Gastroesophageal sphincter (tissue), 4 donors: ENCODE data around the gene SUPT3H. TPM values are rescaled to one million over a fixed set of nuclear protein-coding genes. Genes with fewer than 3 reads are reported as not detected.

Experiments
- ATAC-seq: fragments of 150-250 bp; one replicate; pipeline ENCODE4 v1.9.1; 2016; ENCODE audit warnings: mild to moderate bottlenecking, moderate library complexity
- H3K27ac ChIP-seq, 4 donors: fragments of 200-600 bp; sonication (generic) in 3 of 4; 1 replicate in 3 of 4; 2 replicates in 1 of 4; pipeline ENCODE4 v1.5.1; 2016 to 2019
- H3K27me3 ChIP-seq: fragments of 200-600 bp; sonication (generic); one replicate; pipeline ENCODE4 v1.5.1; 2019
- H3K36me3 ChIP-seq, 2 donors: fragments of 200-600 bp; sonication (generic); one replicate each; pipeline ENCODE4 v1.5.1; 2019; ENCODE audit warnings: control low read depth in 1 of 2
- H3K4me1 ChIP-seq, 3 donors: fragments of 200-600 bp; sonication (generic); 1 replicate in 2 of 3; 2 replicates in 1 of 3; pipeline ENCODE4 v1.5.1; 2016 to 2019; ENCODE audit warnings: control low read depth in 2 of 3
- H3K4me3 ChIP-seq, 2 donors: fragments of 200-600 bp; sonication (generic); one replicate each; pipeline ENCODE4 v1.5.1; 2019; ENCODE audit warnings: mild to moderate bottlenecking in 1 of 2, moderate library complexity in 1 of 2
- H3K9me3 ChIP-seq, 3 donors: fragments of 200-600 bp; sonication (generic); one replicate each; pipeline ENCODE4 v1.5.1; 2017 to 2019; ENCODE audit warnings: control low read depth in 2 of 3
- CTCF ChIP-seq, 4 experiments: fragments of 200-600 bp in 2 of 4; fragments of 450-650 bp in 2 of 4; sonication (generic) in 1 of 4; IDR thresholded peaks; one replicate each; pipeline ENCODE4 v1.5.1; 2017 to 2019; ENCODE audit warnings: antibody characterized with exemption in 4 of 4, mild to moderate bottlenecking in 2 of 4, moderate library complexity in 2 of 4
- EP300 ChIP-seq: sonication (generic); formaldehyde crosslinking; IDR thresholded peaks from one replicate; pipeline ENCODE4 v1.6.1; 2017; ENCODE audit warnings: antibody characterized with exemption, mild to moderate bottlenecking
- POLR2A ChIP-seq, 2 donors: fragments of 450-650 bp; IDR thresholded peaks; one replicate each; pipeline ENCODE4 v1.6.1; 2017; ENCODE audit warnings: antibody characterized with exemption in 2 of 2, mild to moderate bottlenecking in 2 of 2, moderate library complexity in 1 of 2
- POLR2AphosphoS5 ChIP-seq: sonication (generic); formaldehyde crosslinking; IDR thresholded peaks from one replicate; pipeline ENCODE4 v1.6.1; 2017; ENCODE audit warnings: antibody characterized with exemption
- WGBS, 2 donors: methylation state at CpG; one replicate each; pipeline ENCODE4 v1.1.5; 2018; ENCODE audit warnings: low coverage in 1 of 2; 5-methylcytosine and 5-hydroxymethylcytosine counted together
- total RNA-seq, 4 donors: library from RNA; depleted of rRNA; stranded (reverse); fragments of >200 nt; gene quantifications; one replicate each; pipeline ENCODE4 v1.1.0, GENCODE V29; 2016

The SUPT3H gene
- total RNA-seq, 4 donors from 2014 or later, result 3.6 to 13.1 (median 7.6) TPM

GRCh38 chr6:45086360-45087084, 291.2 kb downstream of the SUPT3H start:
- Histone ChIP-seq H3K4me3 (no peak overlapping the region), H3K4me1 (no peaks in the 10 kb centered on the region), H3K9me3 (no peaks in the 10 kb centered on the region), H3K27me3 (no peaks in the 10 kb centered on the region), H3K27ac (no peak overlapping the region), H3K36me3 (no peaks in the 10 kb centered on the region)
- WGBS, 2 donors, result 74 to 76% methylated on average over 5 of the region's 5 CpGs
- no peak for TF ChIP-seq POLR2AphosphoS5
- TF ChIP-seq POLR2A (IDR thresholded peaks at IDR 0.05), result no peak
- ATAC-seq, result no peak

- Histone ChIP-seq H3K27ac (no peak overlapping the region), H3K4me3 (no peak overlapping the region), H3K36me3 (no peaks in the 10 kb centered on the region), H3K9me3 (peaks cover 0 to 2% (median 0%) of the 10 kb centered on the region in 3 donors), H3K27me3 (no peaks in the 10 kb centered on the region), H3K4me1 (no peaks in the 10 kb centered on the region)
- 70 to 100% methylated on average over 1 to 3 of the region's 3 CpGs for WGBS, 2 donors
- no peak for ATAC-seq
- TF ChIP-seq CTCF (IDR thresholded peaks at IDR 0.05) (no peak), EP300 (no peak), POLR2AphosphoS5 (no peak), POLR2A (IDR thresholded peaks at IDR 0.05) (no peak)
These were observed 293.5 kb downstream of the SUPT3H start for GRCh38 chr6:45084257-45084656.

- TF ChIP-seq EP300, result no peak
- no peak for TF ChIP-seq POLR2A (IDR thresholded peaks at IDR 0.05)
- no peak for TF ChIP-seq CTCF (IDR thresholded peaks at IDR 0.05)
- TF ChIP-seq POLR2AphosphoS5, result no peak
- Histone ChIP-seq H3K27me3 (no peaks in the 10 kb centered on the region), H3K36me3 (no peaks in the 10 kb centered on the region), H3K9me3 (peaks cover 0 to 17% (median 2%) of the 10 kb centered on the region in 3 donors), H3K4me1 (no peaks in the 10 kb centered on the region), H3K27ac (no peak overlapping the region), H3K4me3 (no peak overlapping the region)
- ATAC-seq, result no peak
- WGBS, 2 donors, result 89 to 100% methylated on average over 1 of the region's 1 CpG
These were observed 295.6 kb downstream of the SUPT3H start for GRCh38 chr6:45082091-45082490.

GRCh38 chr6:45081634-45082033, 296.1 kb downstream of the SUPT3H start:
- TF ChIP-seq CTCF (IDR thresholded peaks at IDR 0.05), result no peak
- TF ChIP-seq POLR2AphosphoS5, result no peak
- TF ChIP-seq POLR2A (IDR thresholded peaks at IDR 0.05), result no peak
- no peak for TF ChIP-seq EP300
- Histone ChIP-seq H3K27ac (no peak overlapping the region), H3K9me3 (peaks cover 0 to 17% (median 2%) of the 10 kb centered on the region in 3 donors), H3K27me3 (no peaks in the 10 kb centered on the region), H3K36me3 (no peaks in the 10 kb centered on the region), H3K4me3 (no peak overlapping the region), H3K4me1 (no peaks in the 10 kb centered on the region)
- ATAC-seq, result no peak
- 81 to 100% methylated on average over 1 of the region's 1 CpG for WGBS, 2 donors

- Histone ChIP-seq H3K27me3 (no peaks in the 10 kb centered on the region), H3K9me3 (peaks cover 0 to 17% (median 2%) of the 10 kb centered on the region in 3 donors)
- WGBS, 2 donors, result 92 to 97% methylated on average over 3 of the region's 3 CpGs
These were observed 299.3 kb downstream of the SUPT3H start for GRCh38 chr6:45078432-45078831.

More at GRCh38 chr6:45078432-45078831, 299.3 kb downstream of the SUPT3H start:
- H3K4me3 ChIP-seq, result no peak overlapping the region
- no peak overlapping the region for H3K27ac ChIP-seq
- no peak for TF ChIP-seq POLR2A (IDR thresholded peaks at IDR 0.05)
- no peak for TF ChIP-seq EP300
- TF ChIP-seq CTCF (IDR thresholded peaks at IDR 0.05), result no peak
- TF ChIP-seq POLR2AphosphoS5, result no peak
- no peaks in the 10 kb centered on the region for H3K4me1 ChIP-seq
- no peak for ATAC-seq
- no peaks in the 10 kb centered on the region for H3K36me3 ChIP-seq
